Neural cell (in vitro differentiated cells): ENCODE data around the gene LRRC19. TPM values are rescaled to one million over a fixed set of nuclear protein-coding genes. Genes with fewer than 3 reads are reported as not detected.

Experiments used
- H2AFZ ChIP-seq: fragments of 200-600, 300-800 bp; sonication (generic), shearing (Covaris generic); 2 replicates; pipeline ENCODE4 v1.6.0; 2014; ENCODE audit warnings: low read depth, mild to moderate bottlenecking, antibody characterized with exemption, low read length, moderate library complexity
- H3F3A ChIP-seq: fragments of 200-600 bp; shearing (Covaris generic); 2 replicates; pipeline ENCODE4 v1.6.1; 2016; ENCODE audit warnings: mild to moderate bottlenecking, moderate library complexity, mixed read lengths, antibody characterized with exemption, low read length; ENCODE audit not compliant: insufficient read depth, poor library complexity, severe bottlenecking
- H3K27ac ChIP-seq: fragments of 200-600, 300-800 bp; sonication (generic), shearing (Covaris generic); 2 replicates; pipeline ENCODE4 v1.5.1; 2014; ENCODE audit warnings: mild to moderate bottlenecking, low read length, moderate library complexity
- H3K27me3 ChIP-seq: fragments of 300-800, 200-600 bp; sonication (generic), shearing (Covaris generic); 2 replicates; pipeline ENCODE4 v1.6.0; 2014; ENCODE audit warnings: mild to moderate bottlenecking, low read depth, low read length, moderate library complexity; ENCODE audit not compliant: insufficient read depth
- H3K36me3 ChIP-seq: fragments of 300-800, 200-600 bp; sonication (generic), shearing (Covaris generic); 2 replicates; pipeline ENCODE4 v1.5.1; 2014; ENCODE audit warnings: mild to moderate bottlenecking, antibody characterized with exemption, low read length, moderate library complexity; ENCODE audit not compliant: insufficient read depth
- H3K4me2 ChIP-seq: fragments of 300-800, 200-600 bp; sonication (generic), shearing (Covaris generic); 2 replicates; pipeline ENCODE4 v1.6.0; 2014; ENCODE audit warnings: mild to moderate bottlenecking, low read length
- H3K4me3 ChIP-seq: fragments of 300-800, 200-600 bp; sonication (generic), shearing (Covaris generic); 2 replicates; pipeline ENCODE4 v1.5.1; 2014; ENCODE audit warnings: mild to moderate bottlenecking, low read length, moderate library complexity
- H3K79me2 ChIP-seq: fragments of 200-600 bp; shearing (Covaris generic); replicated peaks from 2 replicates; pipeline ENCODE4 v1.6.0; 2014; ENCODE audit warnings: mild to moderate bottlenecking, low read length, moderate library complexity; ENCODE audit not compliant: insufficient read depth
- H3K9ac ChIP-seq: fragments of 300-800, 200-600 bp; sonication (generic), shearing (Covaris generic); 2 replicates; pipeline ENCODE4 v1.6.1; 2016; ENCODE audit warnings: mild to moderate bottlenecking, low read length, mixed read lengths
- H3K9me2 ChIP-seq: fragments of 200-600 bp; shearing (Covaris generic); 2 replicates; pipeline ENCODE4 v1.6.1; 2016; ENCODE audit warnings: mild to moderate bottlenecking, low read length, mixed read lengths; ENCODE audit not compliant: insufficient read depth
- H3K9me3 ChIP-seq: fragments of 200-600, 300-800 bp; sonication (generic), shearing (Covaris generic); 2 replicates; pipeline ENCODE4 v1.6.1; 2016; ENCODE audit warnings: mild to moderate bottlenecking, mixed run types, low read length, moderate library complexity, mixed read lengths
- H4K20me1 ChIP-seq: fragments of 200-600 bp; shearing (Covaris generic); 2 replicates; pipeline ENCODE4 v1.6.1; 2016; ENCODE audit warnings: mild to moderate bottlenecking, mixed run types; ENCODE audit not compliant: insufficient read depth
- CTCF ChIP-seq: fragments of 450-650 bp; IDR thresholded peaks from 2 replicates; pipeline ENCODE4 v1.5.1; 2014; ENCODE audit warnings: antibody characterized with exemption, mild to moderate bottlenecking, moderate library complexity; ENCODE audit not compliant: poor library complexity, severe bottlenecking
- EP300 ChIP-seq: fragments of 450-650 bp; conservative IDR thresholded peaks from 2 replicates; pipeline ENCODE4 v1.6.1; 2014; ENCODE audit warnings: antibody characterized with exemption, mild to moderate bottlenecking, moderate library complexity; ENCODE audit not compliant: poor library complexity, severe bottlenecking
- EZH2 ChIP-seq: fragments of 200-600, 300-800 bp; shearing (Covaris generic), sonication (generic); IDR thresholded peaks from 2 replicates; pipeline ENCODE4 v1.6.1; 2014; ENCODE audit warnings: antibody characterized with exemption, low read length, borderline replicate concordance, mild to moderate bottlenecking; ENCODE audit not compliant: insufficient read depth, poor library complexity, severe bottlenecking
- MXI1 ChIP-seq: fragments of 450-650 bp; conservative IDR thresholded peaks from 2 replicates; pipeline ENCODE4 v1.6.1; 2014; ENCODE audit warnings: antibody characterized with exemption, mild to moderate bottlenecking; ENCODE audit not compliant: poor library complexity, severe bottlenecking
- POLR2AphosphoS5 ChIP-seq: IDR thresholded peaks from 2 replicates; pipeline ENCODE4 v1.6.1; 2012
- RAD21 ChIP-seq: fragments of 450-650 bp; conservative IDR thresholded peaks from 2 replicates; pipeline ENCODE4 v1.6.1; 2014; ENCODE audit warnings: antibody characterized with exemption, mild to moderate bottlenecking, moderate library complexity
- REST ChIP-seq: IDR thresholded peaks from 2 replicates; pipeline ENCODE4 v1.6.1; 2012; ENCODE audit warnings: borderline replicate concordance
- SMC3 ChIP-seq: fragments of 450-650 bp; conservative IDR thresholded peaks from 2 replicates; pipeline ENCODE4 v1.6.1; 2014; ENCODE audit warnings: antibody characterized with exemption, mild to moderate bottlenecking, moderate library complexity; ENCODE audit not compliant: poor library complexity
- TAF1 ChIP-seq: IDR thresholded peaks from 2 replicates; pipeline ENCODE4 v1.6.1; 2012; ENCODE audit warnings: low read depth
- polyA plus RNA-seq: library from polyadenylated mRNA; depleted of rRNA; stranded (reverse); fragments of >200 nt; gene quantifications from 2 replicates; pipeline ENCODE4 v1.2.3, GENCODE V29; 2014

LRRC19 gene
- polyA plus RNA-seq, 1 donor from 2014 or later = not detected

- Histone ChIP-seq H2AFZ (no peak overlapping the region), H3K4me3 (no peak overlapping the region), H3K9me2 (no peaks in the 10 kb centered on the region), H3K9ac (no peak overlapping the region), H3K36me3 (no peaks in the 10 kb centered on the region), H3K9me3 (no peaks in the 10 kb centered on the region), H3K27me3 (no peaks in the 10 kb centered on the region), H3K27ac (no peak overlapping the region), H3K4me2 (no peak overlapping the region), H4K20me1 (no peaks in the 10 kb centered on the region), H3F3A (no peaks in the 10 kb centered on the region), H3K79me2 (peaks cover 29% of the 10 kb centered on the region)
- TF ChIP-seq EZH2 (no peak), TAF1 (no peak), MXI1 (no peak), POLR2AphosphoS5 (no peak), SMC3 (no peak), EP300 (no peak), RAD21 (no peak), CTCF (no peak), REST (no peak)
These were observed 33.8 kb downstream of the LRRC19 start for GRCh38 chr9:26971721-26972120.

GRCh38 chr9:26956860-26957233 is 48.6 kb downstream of the LRRC19 start:
- TF ChIP-seq EZH2 (no peak), SMC3 (no peak), RAD21 (no peak), EP300 (no peak), MXI1 (no peak), TAF1 (no peak)
- peak overlapping the region; percentile 82 for H3K4me3 ChIP-seq
- H2AFZ ChIP-seq = peak overlapping the region; percentile 99
- H3K27me3 ChIP-seq = no peaks in the 10 kb centered on the region
- peaks cover 21% of the 10 kb centered on the region for H3K79me2 ChIP-seq
- H3K27ac ChIP-seq = peak overlapping the region; percentile 72
- peak overlapping the region; percentile 86 for H3K4me2 ChIP-seq
- H4K20me1 ChIP-seq = no peaks in the 10 kb centered on the region
- no peaks in the 10 kb centered on the region for H3K9me3 ChIP-seq
- no peaks in the 10 kb centered on the region for H3K9me2 ChIP-seq
- H3F3A ChIP-seq = peaks cover 9% of the 10 kb centered on the region
- H3K9ac ChIP-seq = peak overlapping the region; percentile 73
- no peaks in the 10 kb centered on the region for H3K36me3 ChIP-seq
